Skeletal muscle tissue (tissue), 4 donors: Measurements from ENCODE around the gene HNRNPUL2. TPM values are rescaled to one million over a fixed set of nuclear protein-coding genes. Genes with fewer than 3 reads are reported as not detected.
"Not testable (repeated sequence)": the region's sequence is repeated elsewhere in the genome, so short reads cannot be mapped to it uniquely, and the experiment has no call there.

Experiments
- H3K27ac ChIP-seq: one replicate; pipeline ENCODE4 v1.7.0; 2013; ENCODE audit warnings: mild to moderate bottlenecking, low read depth, low read length, inconsistent platforms
- H3K27me3 ChIP-seq, 3 donors: one replicate each; pipeline ENCODE4 v1.7.0; 2013; ENCODE audit warnings: low read length in 3 of 3; ENCODE audit not compliant: control insufficient read depth in 3 of 3, insufficient read depth in 3 of 3
- H3K36me3 ChIP-seq, 3 donors: one replicate each; pipeline ENCODE4 v1.7.0; 2013; ENCODE audit warnings: low read length in 3 of 3; ENCODE audit not compliant: control insufficient read depth in 3 of 3, insufficient read depth in 3 of 3
- H3K4me1 ChIP-seq, 3 donors: one replicate each; pipeline ENCODE4 v1.7.0; 2013; ENCODE audit warnings: low read length in 3 of 3, mild to moderate bottlenecking in 3 of 3; ENCODE audit not compliant: control insufficient read depth in 3 of 3, insufficient read depth in 3 of 3
- H3K4me3 ChIP-seq, 3 donors: one replicate each; pipeline ENCODE4 v1.7.0; 2013; ENCODE audit warnings: low read length in 3 of 3
- H3K9ac ChIP-seq, 3 donors: one replicate each; pipeline ENCODE4 v1.7.0; 2013; ENCODE audit warnings: low read length in 3 of 3, mild to moderate bottlenecking in 3 of 3, moderate library complexity in 2 of 3, low read depth in 1 of 3
- H3K9me3 ChIP-seq, 3 donors: one replicate each; pipeline ENCODE4 v1.7.0; 2013; ENCODE audit warnings: low read length in 3 of 3; ENCODE audit not compliant: control insufficient read depth in 3 of 3
- total RNA-seq: library from RNA; depleted of rRNA; stranded (reverse); fragments of >200 nt; gene quantifications from one replicate; pipeline ENCODE4 v1.2.3, GENCODE V29; 2014
- donor health status: Osteomylitis.

Gene HNRNPUL2
- total RNA-seq, 1 donor from 2014 or later: 18.8 TPM

GRCh38 chr11:62707277-62707861, 19.9 kb downstream of the HNRNPUL2 start, which contains the start of the genes BSCL2 and GNG3:
Gene BSCL2 (minus strand): TSS chr11:62707424. CDS start chr11:62707195, 229 bp downstream.
Gene GNG3 (plus strand): TSS chr11:62707676. CDS start chr11:62708296, 620 bp downstream.
- Histone ChIP-seq H3K9ac (peak within 1 kb of the TSS; percentile 96 to 99 (median 99)), H3K36me3 (peaks cover 10 to 14% (median 11%) of the 10 kb centered on the region in 3 donors), H3K4me1 (peaks cover 40 to 48% (median 47%) of the 10 kb centered on the region in 3 donors), H3K9me3 (no peaks in the 10 kb centered on the region), H3K4me3 (peak within 1 kb of the TSS; percentile 88 to 97 (median 93)), H3K27ac (peak within 1 kb of the TSS; percentile 88), H3K27me3 (no peaks in the 10 kb centered on the region)

DNA sequence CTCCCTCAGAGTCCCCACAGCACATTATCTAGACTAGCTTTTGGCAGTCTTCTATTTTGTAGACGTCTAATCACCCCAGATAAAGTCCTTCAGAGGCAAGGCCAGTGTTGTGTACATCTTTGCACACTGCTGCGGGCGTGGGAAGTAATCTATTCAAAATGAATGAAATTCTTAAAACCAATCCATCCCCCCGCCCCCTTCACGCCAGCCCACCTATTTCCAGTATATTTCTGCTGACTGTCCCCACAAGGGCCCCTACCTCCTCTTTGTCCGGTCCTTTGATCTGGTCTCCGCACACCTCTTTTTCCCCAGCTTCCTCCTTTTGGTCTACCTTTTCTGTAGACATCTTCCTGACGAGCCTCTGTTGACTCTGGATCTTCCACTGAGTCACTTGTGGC, 20.4 kb downstream of the HNRNPUL2 start:
- H3K4me1 ChIP-seq: peaks cover 40 to 48% (median 47%) of the 10 kb centered on the region in 3 donors

GRCh38 chr11:62705880-62706849, 21.1 kb downstream of the HNRNPUL2 start:
- Histone ChIP-seq H3K4me3 (peak overlapping the region; percentile 82 to 92 (median 83)), H3K27me3 (no peaks in the 10 kb centered on the region), H3K9ac (peak overlapping the region; percentile 67 to 89 (median 82)), H3K4me1 (peaks cover 40 to 48% (median 47%) of the 10 kb centered on the region in 3 donors), H3K27ac (peak overlapping the region; percentile 81), H3K9me3 (no peaks in the 10 kb centered on the region), H3K36me3 (peaks cover 14 to 18% (median 15%) of the 10 kb centered on the region in 3 donors)

More for the DNA sequence above, 20.4 kb downstream of the HNRNPUL2 start:
- H3K9me3 ChIP-seq: no peaks in the 10 kb centered on the region
- H3K36me3 ChIP-seq: peaks cover 9 to 13% (median 11%) of the 10 kb centered on the region in 3 donors
- peak overlapping the region; percentile 81 for H3K27ac ChIP-seq
- peak overlapping the region; percentile 35 to 89 (median 82) for H3K9ac ChIP-seq
- peak overlapping the region; percentile 82 to 90 (median 83) for H3K4me3 ChIP-seq
- no peaks in the 10 kb centered on the region for H3K27me3 ChIP-seq

DNA sequence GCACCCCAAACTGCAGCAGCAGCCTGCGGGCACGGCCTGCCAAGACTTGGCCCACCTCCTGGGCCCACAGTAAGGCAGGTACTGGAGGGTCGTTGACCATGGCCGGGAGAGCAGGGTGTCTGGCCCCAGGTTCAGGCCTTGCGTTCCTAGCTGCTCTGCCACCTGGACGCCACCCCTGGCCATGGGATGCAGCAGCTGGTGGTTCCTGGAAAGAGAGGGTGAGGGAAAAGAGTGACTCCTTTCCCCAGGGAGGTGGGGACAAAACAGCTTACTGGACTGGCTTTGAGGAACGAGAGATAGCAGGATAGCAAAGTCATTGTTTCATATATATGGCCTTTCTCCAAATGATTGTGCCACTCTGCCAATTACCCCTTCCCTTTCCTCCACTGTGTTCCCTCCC, 21.8 kb downstream of the HNRNPUL2 start:
- Histone ChIP-seq H3K36me3 (peaks cover 12 to 18% (median 16%) of the 10 kb centered on the region in 3 donors), H3K4me1 (peaks cover 37 to 45% (median 44%) of the 10 kb centered on the region in 3 donors), H3K4me3 (peak overlapping the region; percentile 69 to 92 (median 82)), H3K27me3 (no peaks in the 10 kb centered on the region), H3K9ac (peak overlapping the region; percentile 63 to 83 (median 67)), H3K9me3 (no peaks in the 10 kb centered on the region), H3K27ac (peak overlapping the region; percentile 81)

GRCh38 chr11:62703921-62704320, 23.3 kb downstream of the HNRNPUL2 start:
- not testable (repeated sequence) for H3K27me3 ChIP-seq, H3K4me3 ChIP-seq, H3K9me3 ChIP-seq, H3K9ac ChIP-seq, H3K27ac ChIP-seq
- peaks cover 28 to 36% (median 35%) of the 10 kb centered on the region in 3 donors for H3K4me1 ChIP-seq
- peaks cover 8 to 18% (median 16%) of the 10 kb centered on the region in 3 donors for H3K36me3 ChIP-seq

DNA sequence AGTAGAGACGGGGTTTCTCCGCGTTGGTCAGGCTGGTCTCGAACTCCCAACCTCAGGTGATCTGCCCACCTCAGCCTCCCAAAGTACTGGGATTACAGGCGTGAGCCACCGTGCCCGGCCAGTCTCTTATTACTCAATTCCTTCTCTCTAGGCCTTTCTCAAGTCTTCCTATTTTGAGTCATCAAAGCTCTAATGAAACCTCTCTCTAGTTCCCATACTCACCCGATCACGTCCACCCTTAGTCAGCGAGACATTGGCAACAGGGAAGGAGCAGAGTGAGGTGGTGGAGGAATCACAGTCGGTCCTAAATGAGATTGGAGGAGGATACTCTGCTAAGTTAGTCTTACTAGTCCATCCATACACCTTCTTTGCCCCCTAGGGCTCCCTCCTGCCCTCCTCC, 25.0 kb downstream of the HNRNPUL2 start:
- H3K27ac ChIP-seq: no peak overlapping the region
- H3K9ac ChIP-seq: no peak overlapping the region
- H3K27me3 ChIP-seq: no peaks in the 10 kb centered on the region

DNA sequence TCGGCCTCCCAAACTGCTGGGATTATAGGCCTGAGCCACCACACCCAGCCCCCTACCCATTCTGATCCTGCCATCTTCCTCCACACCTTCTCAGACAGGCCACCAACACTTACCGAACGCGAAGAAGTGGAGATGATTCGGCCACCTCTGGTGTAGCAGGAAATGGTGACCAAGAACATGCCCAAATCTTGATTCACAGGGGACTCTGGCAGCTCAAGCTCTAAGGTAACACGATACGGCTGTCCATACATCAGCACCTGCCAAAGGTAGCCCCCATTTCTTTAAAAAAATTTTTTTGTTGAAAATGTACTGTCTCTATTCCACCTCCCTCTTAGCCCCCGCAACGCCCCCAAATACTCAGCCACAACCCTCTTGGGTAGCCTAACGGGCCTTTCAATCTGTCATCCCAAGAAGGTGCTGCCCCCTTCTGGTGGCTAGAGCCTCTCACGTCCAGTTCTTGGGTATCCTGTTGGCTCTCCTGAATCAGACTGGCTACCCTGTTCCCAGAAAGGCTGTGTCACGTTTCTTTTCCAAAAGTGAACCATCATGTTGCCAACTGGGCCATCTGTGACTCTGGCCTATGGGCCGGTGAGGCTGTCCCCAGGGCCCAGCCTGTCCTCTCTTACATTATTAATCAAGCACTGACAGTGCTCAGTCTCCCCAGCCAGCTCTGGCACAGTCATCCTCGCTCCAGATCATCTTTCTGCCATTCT, 32.6 kb downstream of the HNRNPUL2 start:
- H3K4me1 ChIP-seq: peaks cover 16 to 24% (median 22%) of the 10 kb centered on the region in 3 donors
- peak overlapping the region in 1 of 3 donors; percentile 27 for H3K4me3 ChIP-seq
- H3K9me3 ChIP-seq: no peaks in the 10 kb centered on the region
- no peaks in the 10 kb centered on the region for H3K27me3 ChIP-seq
- peak overlapping the region in 2 of 3 donors; percentile 10 to 62 for H3K9ac ChIP-seq
- H3K36me3 ChIP-seq: peaks cover 24 to 28% (median 26%) of the 10 kb centered on the region in 3 donors
- H3K27ac ChIP-seq: peak overlapping the region; percentile 52

More for the DNA sequence above, 25.0 kb downstream of the HNRNPUL2 start:
- Histone ChIP-seq H3K4me3 (no peak overlapping the region), H3K9me3 (no peaks in the 10 kb centered on the region), H3K36me3 (peaks cover 8 to 18% (median 16%) of the 10 kb centered on the region in 3 donors), H3K4me1 (peaks cover 19 to 23% (median 19%) of the 10 kb centered on the region in 3 donors)

DNA sequence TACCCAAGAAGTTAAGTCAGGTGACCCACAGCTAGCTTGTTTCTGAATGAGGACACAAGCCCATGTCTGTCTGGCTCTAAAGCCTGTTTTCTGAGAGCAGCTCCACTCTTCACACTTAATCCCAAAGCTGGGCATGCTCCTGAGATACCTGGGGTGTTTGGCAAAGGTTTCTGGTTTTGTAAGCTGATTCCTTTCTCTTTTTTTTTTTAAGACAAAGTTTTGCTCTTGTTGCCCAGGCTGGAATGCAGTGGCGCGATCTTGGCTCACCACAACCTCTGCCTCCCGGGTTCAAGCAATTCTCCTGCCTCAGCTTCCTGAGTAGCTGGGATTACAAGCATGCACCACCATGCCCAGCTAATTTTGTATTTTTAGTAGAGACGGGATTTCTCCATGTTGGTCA, 33.6 kb downstream of the HNRNPUL2 start:
- H3K27me3 ChIP-seq, H3K4me3 ChIP-seq, H3K27ac ChIP-seq, H3K9ac ChIP-seq, H3K9me3 ChIP-seq: not testable (repeated sequence)
- Histone ChIP-seq H3K36me3 (peaks cover 24 to 28% (median 26%) of the 10 kb centered on the region in 3 donors), H3K4me1 (peaks cover 21 to 30% (median 29%) of the 10 kb centered on the region in 3 donors)
